Tibial nerve (tissue), 3 donors: ENCODE data around the gene TBC1D16.

ENCODE experiments used
- CTCF ChIP-seq, 5 experiments: fragments of 200-600 bp in 3 of 5; fragments of 450-650 bp in 2 of 5; sonication (generic) in 3 of 5; IDR thresholded peaks; one replicate each; pipeline ENCODE4 v1.5.1; 2016 to 2019; ENCODE audit warnings: antibody characterized with exemption in 5 of 5, mild to moderate bottlenecking in 3 of 5, moderate library complexity in 2 of 5
- POLR2A ChIP-seq, 2 donors: fragments of 450-650 bp; IDR thresholded peaks; one replicate each; pipeline ENCODE4 v1.6.1; 2017; ENCODE audit warnings: antibody characterized with exemption in 2 of 2, mild to moderate bottlenecking in 2 of 2, moderate library complexity in 2 of 2

- TF ChIP-seq POLR2A (IDR thresholded peaks at IDR 0.05) (no peak), CTCF (IDR thresholded peaks at IDR 0.05) (no peak)
Observed at GRCh38 chr17:79979221-79979741, 56.4 kb downstream of the TBC1D16 start.
